Right lung (tissue), 5 donors: Measurements from ENCODE around the gene CUX1. TPM values are rescaled to one million over a fixed set of nuclear protein-coding genes. Genes with fewer than 3 reads are reported as not detected.
A peak's percentile ranks its signal among the peaks of the same experiment; 100 is the strongest.

Source experiments
- DNase-seq, 2 donors: peaks; one replicate each; pipeline ENCODE4 v3.0.0-alpha.2; 2013
- polyA plus RNA-seq, 5 donors: library from polyadenylated mRNA; unstranded; fragments of 120-200 nt; gene quantifications; one replicate each; pipeline versions ENCODE4 v1.2.1 to v1.2.3, GENCODE V29; 2013; ENCODE audit warnings: inconsistent platforms in 1 of 5, low replicate concordance in 1 of 5; ENCODE audit not compliant: insufficient read length in 5 of 5, insufficient read depth in 1 of 5

Gene CUX1
- polyA plus RNA-seq, 5 donors = 80.2 to 101 (median 89.3) TPM

DNA sequence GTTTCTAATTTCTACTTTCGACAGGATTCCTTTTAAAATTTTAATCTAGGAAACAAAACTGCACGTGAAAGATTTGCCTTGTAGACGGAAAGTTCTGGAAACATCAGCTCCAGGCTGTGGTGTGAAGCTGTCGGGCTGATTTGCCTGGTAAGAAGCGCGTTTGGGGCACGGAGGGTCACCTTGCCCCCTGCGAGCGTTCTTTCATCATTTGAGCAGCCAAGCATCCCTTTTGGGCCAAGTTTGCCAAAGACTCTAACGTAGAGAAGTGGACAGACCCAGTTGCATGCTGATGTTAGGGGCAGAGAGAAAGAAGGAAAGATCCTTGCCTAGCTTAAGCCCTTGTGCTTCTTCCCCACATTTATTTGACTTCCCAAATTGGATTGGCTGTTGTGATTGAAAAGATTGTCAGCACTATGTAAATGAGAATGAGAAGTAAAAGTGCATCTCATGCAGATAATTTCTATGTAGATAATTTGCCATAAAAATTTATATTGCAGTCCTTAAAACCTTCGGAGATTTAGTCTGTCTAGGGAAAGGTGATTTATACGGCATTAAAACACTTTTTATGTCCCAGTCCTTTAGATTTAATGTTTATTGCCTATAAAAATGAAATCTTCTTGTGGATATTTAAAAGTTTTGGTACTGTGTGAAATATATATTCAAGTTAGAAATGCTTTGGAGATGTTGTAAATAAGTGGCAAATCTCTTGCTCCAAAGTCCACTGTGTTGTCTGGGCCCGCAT, 76.1 kb downstream of the CUX1 start:
- no peak for DNase-seq

DNA sequence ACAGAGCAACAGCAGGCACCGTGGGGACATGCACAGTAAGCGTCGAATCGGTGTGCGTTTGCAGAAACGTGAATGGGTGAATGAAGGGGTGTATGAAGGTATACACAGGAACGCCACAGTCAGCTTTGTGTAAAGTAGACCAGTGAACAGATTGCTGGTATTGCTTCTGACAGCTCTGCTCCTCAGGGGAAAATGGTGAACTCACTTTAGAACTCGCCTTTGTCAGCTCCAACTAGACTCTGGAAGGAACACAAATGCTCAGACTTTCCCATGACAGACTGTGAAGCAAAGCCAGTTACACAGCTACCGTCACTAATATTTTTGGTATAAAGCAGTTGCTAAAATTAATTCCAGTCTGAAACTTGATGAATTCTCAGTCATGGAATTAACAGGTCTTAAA, 78.9 kb downstream of the CUX1 start:
- no peak for DNase-seq

DNA sequence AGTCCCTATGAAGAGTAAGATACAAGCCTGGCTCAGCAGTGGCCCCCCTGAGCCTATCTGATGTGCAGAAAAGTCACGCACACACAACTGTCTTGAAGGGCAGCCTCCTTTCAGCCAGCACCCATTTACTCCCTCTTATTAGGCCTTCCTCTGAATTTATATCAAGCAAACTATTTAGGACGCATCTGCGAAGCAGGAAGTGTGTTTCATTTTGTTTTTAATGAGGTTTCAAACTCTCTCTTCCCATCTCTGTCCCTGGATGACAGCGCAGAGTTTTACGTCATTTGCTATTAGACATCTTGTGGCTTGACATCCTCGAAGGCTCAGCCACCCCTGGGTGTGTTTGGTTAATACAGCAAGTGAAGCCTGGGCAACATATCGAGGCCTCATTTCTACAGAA, 79.5 kb downstream of the CUX1 start:
- no peak for DNase-seq

GRCh38 chr7:101898106-101898505, 80.7 kb downstream of the CUX1 start:
- no peak for DNase-seq

DNA sequence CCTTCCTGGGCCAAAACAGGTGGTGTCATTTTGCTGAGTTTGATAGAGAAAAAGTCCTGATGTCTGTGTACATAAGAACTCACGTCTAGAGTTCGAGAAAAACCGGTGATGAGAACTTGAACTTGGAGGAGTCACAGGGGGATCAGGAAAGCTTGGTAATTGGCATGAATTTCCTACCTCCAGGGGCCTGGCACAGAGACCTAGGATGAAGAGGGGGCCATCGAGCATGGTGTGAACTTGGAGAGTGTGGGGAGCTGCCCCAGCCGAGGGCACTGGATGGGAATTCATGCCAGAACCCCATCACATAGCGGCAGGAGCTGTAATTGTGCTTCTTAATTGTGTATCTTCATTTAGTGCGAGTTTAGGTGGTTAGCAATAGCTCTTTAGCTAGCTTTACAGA, 82.2 kb downstream of the CUX1 start:
- DNase-seq = no peak

DNA sequence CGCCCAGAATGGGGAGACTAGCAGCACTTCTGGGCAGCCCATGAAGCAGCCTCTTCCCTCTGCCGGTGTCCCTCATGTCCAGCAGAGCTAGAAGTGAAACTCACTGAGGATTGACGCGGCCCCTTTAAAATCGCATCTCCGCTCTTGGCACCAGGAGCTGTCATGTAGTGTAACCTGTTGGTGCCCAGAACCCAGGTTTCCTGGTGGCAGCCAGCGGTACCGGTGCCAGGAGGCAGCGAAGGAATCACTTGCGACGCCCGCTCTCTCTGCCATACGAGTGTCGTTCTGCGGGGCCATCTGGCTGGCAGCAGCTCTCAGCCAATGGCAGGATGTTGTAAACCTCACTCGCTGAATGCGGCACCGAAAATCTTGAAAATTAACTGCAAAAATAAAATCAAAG, 82.7 kb downstream of the CUX1 start:
- DNase-seq = no peak

DNA sequence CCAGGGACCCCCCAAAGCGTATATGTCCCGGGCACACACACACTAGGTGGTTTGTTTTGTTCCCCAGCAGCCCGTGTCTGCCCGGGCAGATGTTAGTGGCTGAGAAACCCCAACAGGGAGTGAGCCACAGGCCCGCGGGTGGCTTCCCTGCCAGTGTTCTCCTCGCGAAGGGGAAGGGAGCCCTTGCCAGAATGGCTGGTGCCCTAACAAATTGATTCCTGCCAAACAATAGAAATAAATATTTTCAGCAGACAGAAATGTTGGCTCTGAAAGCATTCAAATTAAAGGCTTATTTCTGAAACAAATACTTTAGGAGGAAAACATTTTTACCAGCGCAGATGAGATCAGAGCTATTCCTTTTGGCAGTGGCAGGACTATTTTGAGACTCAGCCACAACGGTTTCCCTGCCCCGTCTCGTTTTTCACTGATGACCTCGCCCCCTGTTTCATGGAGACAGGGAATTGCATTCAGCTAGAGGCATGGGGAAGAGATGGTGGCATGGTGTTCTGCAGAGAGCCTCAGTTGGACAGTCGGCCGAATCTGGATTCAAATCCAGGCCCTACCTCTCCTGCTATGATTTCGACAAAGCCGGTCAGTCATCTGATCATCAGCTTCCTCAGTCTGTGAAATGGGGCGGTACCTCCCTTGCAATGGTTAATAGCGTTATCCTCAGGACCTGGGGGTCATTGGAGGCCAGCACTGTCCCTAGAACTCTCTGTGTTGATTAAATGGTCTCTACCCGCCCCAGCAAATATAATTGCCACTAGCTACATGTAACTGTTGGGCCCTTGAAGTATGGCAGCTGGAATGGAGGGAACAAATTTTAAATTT, 84.5 kb downstream of the CUX1 start:
- DNase-seq = no peak

DNA sequence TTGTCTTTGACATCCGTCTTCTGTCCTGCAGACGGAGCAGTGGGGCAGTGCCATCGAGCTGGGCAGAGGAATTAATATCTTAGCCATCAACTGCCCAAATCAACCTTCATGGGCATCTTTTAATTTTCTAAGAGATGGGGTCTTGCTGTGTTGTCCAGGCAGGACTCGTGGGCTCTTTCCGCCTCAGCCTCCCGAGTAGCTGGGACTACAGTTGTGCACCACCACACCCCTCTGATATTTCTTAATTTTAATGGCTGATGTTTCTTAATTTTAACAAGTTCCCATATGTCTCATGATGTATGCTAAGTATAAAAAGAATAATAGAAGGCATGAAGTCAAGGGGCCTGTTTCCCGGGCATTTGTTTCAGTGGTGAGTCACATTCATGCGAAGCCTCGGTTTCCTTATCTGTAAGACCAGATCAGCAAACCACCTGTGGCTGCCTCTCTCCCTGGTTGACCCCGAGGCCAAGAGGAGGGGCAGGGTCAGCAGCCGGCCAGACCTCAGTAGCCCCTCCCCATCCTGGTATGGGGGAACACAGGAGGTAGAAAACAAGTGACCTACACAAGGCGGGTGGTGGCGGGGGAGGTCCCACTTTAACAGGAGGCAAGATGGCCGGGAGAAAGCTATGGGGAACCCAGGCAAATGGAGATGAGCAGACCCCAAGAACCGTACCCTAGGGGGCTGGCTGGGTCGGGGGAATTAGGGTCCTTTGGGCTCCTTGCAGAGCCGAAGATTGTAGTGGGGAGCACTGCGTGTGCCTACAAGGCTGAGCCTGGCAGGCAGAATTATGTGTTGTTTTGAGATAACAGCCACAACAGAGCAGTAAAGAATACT, 85.5 kb downstream of the CUX1 start:
- no peak for DNase-seq

GRCh38 chr7:101903515-101903868, 86.1 kb downstream of the CUX1 start:
- no peak for DNase-seq

DNA sequence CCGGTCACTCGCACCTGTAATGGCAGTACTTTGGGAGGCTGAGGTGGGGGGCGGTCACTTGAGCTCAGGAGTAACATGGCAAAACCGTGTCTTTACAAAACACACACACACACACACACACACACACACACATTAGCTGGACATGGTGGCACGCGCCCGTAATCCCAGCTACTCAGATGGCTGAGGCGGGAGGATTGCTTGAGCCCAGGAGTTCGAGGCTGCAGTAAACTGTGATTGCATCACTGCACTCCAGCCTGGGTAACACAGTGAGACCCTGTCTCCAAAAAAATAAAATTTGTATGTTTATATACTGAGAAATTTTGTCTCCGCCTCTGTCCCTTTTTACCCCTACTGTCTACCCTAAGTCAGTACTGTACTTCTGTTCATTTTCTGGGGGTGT, 86.6 kb downstream of the CUX1 start:
- no peak for DNase-seq

GRCh38 chr7:101905203-101905865, 87.9 kb downstream of the CUX1 start:
- no peak for DNase-seq

- no peak for DNase-seq
Observed at GRCh38 chr7:101906291-101907240, 89.1 kb downstream of the CUX1 start.

DNA sequence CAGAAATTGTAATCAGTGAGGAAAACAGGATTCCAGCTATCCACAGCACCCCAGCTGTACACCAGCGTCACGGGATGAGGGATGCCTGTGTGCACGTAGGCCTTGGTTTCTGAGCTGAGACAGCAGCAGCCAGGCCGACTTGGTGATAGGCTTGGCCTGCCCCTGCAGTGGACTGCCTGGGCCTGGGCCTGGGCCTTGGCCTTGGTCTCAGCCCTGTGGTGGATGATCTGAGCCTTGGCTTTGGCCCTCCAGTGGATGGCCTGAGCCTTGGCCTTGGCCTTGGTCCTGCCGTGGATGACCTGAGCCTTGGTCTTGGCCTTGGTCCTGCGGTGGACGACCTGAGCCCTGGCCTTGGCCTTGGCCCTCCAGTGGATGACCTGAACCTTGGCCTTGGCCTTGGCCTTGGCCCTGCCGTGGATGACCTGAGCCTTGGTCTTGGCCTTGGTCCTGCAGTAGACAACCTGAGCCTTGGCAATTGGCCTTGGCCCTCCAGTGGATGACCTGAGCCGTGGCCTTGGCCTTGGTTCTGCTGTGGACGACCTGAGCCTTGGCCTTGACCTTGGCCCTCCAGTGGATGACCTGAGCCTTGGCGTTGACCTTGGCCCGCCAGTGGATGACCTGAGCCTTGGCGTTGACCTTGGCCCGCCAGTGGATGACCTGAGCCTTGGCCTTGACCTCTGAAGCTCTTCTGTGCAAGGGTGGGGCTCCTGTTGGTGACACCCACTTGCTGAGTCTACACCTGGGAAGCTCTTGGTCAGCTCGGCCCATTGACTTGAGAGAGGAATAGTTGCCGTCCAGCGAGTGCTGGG, 93.8 kb downstream of the CUX1 start:
- no peak for DNase-seq

- DNase-seq = peak; percentile 70
Observed at GRCh38 chr7:101911800-101912715, 94.6 kb downstream of the CUX1 start.

DNA sequence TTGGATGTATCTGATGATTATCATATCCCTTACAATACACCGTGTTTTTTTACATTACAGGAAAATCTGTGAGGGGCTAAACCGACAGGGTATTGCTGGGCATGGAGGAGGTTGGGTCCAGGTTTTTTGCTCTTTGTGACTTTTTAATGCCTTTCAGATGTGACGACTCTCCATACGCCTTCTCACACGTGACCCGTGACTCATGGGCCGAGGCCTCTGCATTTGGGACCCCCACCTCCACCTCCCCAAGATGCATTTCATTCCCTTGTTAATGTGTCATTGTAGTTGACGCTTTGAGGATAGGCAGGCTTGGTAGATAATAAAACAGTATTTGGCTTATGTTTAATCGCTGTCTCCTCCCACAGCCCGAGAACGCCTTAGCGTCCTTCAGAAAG, 95.3 kb downstream of the CUX1 start:
- no peak for DNase-seq

DNA sequence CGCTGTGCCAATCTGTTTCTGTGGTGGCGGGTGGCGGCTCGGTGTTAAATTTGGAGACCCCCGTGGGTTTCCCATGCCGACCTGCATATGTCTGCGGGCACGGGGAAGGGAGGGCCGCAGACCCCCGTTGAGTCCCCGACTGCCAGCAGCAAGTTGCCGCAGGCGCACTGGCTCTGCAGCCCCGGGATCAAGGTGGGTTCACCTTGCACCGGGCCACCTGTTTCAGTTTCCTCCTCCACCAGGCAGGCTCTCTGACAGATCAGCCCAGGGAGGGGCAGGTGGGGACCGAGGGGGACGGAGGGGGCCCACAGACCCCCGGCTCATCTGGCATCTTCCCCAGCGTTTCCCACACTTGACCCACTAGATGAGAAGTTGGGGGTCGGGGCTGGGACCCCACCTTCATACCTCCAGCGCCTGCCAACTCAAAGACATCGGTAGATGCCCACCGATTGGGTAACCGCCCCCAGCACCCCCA, 95.9 kb downstream of the CUX1 start:
- DNase-seq = no peak

DNA sequence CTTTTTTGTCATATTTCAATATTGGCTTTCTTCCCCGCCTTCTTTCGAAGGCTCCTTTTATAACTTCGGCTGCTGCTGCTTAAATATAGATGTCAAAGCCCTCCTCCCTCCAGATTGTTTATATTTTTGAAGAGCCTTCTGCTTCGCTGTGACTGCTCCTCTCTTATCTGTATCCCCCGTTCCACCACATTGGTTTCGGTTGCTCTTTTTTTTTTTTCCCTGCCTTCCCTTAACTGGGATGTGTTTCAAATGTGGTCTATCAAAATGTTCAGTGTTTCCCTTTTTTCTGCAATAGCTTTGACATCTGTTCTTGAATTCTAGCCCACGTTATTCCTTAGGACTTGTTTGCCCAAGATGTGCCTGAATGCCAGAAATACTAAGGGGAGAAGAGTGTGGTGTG, 96.4 kb downstream of the CUX1 start:
- no peak for DNase-seq

DNA sequence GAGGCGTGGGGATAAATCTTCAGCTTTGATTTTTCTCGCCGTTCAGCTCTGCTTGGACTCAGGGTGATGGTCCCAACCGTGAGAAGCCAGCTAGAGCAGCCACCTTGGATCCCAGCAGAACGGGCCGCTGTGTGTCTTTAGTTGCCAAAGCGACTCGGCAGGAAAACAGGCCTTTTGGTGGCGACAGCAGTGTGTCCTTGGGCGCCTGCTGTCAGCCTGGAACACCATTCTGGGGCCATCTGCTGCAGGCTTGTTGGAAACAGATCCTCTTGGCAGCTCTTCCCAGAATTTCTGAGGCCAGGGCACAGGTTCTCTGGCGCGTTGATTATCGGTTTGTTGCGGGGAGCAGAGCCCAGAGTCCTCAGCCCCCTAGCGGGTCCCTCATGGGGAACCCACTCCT, 97.6 kb downstream of the CUX1 start:
- DNase-seq = no peak
